ENCODE results near the gene IGBP1.
"Not testable (repeated sequence)": the region's sequence is repeated elsewhere in the genome, so short reads cannot be mapped to it uniquely, and the experiment has no call there.

Gene IGBP1

GRCh38 chrX:70133303-70134115, at the start of gene IGBP1:
Gene IGBP1, plus strand, starts transcription at chrX:70133447. Its CDS starts 501 bp downstream, at chrX:70133948.
- no peaks in the 10 kb centered on the region for H3K4me1 ChIP-seq (ENCODE audit: control insufficient read depth, insufficient read depth, low read length)
- no CpG with 5 or more reads among the region's 59 CpGs for WGBS (ENCODE audit: insufficient coverage, insufficient read length)
- peak; percentile 48 for DNase-seq (ENCODE audit: low read depth, low spot score)
- peak within 1 kb of the TSS; percentile 69; the same call in 1 of the 2 replicates for H3K4me3 ChIP-seq (ENCODE audit: low read length)
- H3K9me3 ChIP-seq (ENCODE audit: control insufficient read depth, insufficient read depth, low read length): no peaks in the 10 kb centered on the region
- no peaks in the 10 kb centered on the region for H3K27me3 ChIP-seq (ENCODE audit: control insufficient read depth, insufficient read depth, low read length)
- no peak within 1 kb of the TSS for H3K27ac ChIP-seq (ENCODE audit: low read length)
- no peaks in the 10 kb centered on the region for H3K36me3 ChIP-seq (ENCODE audit: control insufficient read depth, insufficient read depth, low read length)

- no peak overlapping the region for H3K4me3 ChIP-seq (ENCODE audit: low read length)
- no peaks in the 10 kb centered on the region for H3K4me1 ChIP-seq (ENCODE audit: control insufficient read depth, insufficient read depth, low read length)
- H3K36me3 ChIP-seq (ENCODE audit: control insufficient read depth, insufficient read depth, low read length): no peaks in the 10 kb centered on the region
- H3K27me3 ChIP-seq (ENCODE audit: control insufficient read depth, insufficient read depth, low read length): no peaks in the 10 kb centered on the region
- no peak overlapping the region for H3K27ac ChIP-seq (ENCODE audit: low read length)
- no peak for DNase-seq (ENCODE audit: low read depth, low spot score)
- WGBS (ENCODE audit: insufficient coverage, insufficient read length): no CpG with 5 or more reads among the region's 5 CpGs
- no peaks in the 10 kb centered on the region for H3K9me3 ChIP-seq (ENCODE audit: control insufficient read depth, insufficient read depth, low read length)
Measured at GRCh38 chrX:70084592-70085240, 48.5 kb upstream of the IGBP1 start.

GRCh38 chrX:70087857-70088630, 45.2 kb upstream of the IGBP1 start:
- H3K27ac ChIP-seq (ENCODE audit: low read length): no peak overlapping the region
- H3K27me3 ChIP-seq (ENCODE audit: control insufficient read depth, insufficient read depth, low read length): no peaks in the 10 kb centered on the region
- no peak for DNase-seq (ENCODE audit: low read depth, low spot score)
- H3K4me1 ChIP-seq (ENCODE audit: control insufficient read depth, insufficient read depth, low read length): no peaks in the 10 kb centered on the region
- H3K36me3 ChIP-seq (ENCODE audit: control insufficient read depth, insufficient read depth, low read length): no peaks in the 10 kb centered on the region
- WGBS (ENCODE audit: insufficient coverage, insufficient read length): no CpG with 5 or more reads among the region's 11 CpGs
- H3K9me3 ChIP-seq (ENCODE audit: control insufficient read depth, insufficient read depth, low read length): no peaks in the 10 kb centered on the region
- no peak overlapping the region for H3K4me3 ChIP-seq (ENCODE audit: low read length)

GRCh38 chrX:70088751-70089150, 44.5 kb upstream of the IGBP1 start:
- DNase-seq (ENCODE audit: low read depth, low spot score): no peak
- Histone ChIP-seq H3K4me3 (ENCODE audit: low read length) (no peak overlapping the region), H3K27ac (ENCODE audit: low read length) (no peak overlapping the region), H3K27me3 (ENCODE audit: control insufficient read depth, insufficient read depth, low read length) (no peaks in the 10 kb centered on the region), H3K9me3 (ENCODE audit: control insufficient read depth, insufficient read depth, low read length) (no peaks in the 10 kb centered on the region), H3K36me3 (ENCODE audit: control insufficient read depth, insufficient read depth, low read length) (no peaks in the 10 kb centered on the region), H3K4me1 (ENCODE audit: control insufficient read depth, insufficient read depth, low read length) (no peaks in the 10 kb centered on the region)

- Histone ChIP-seq H3K4me3 (ENCODE audit: low read length) (no peak overlapping the region), H3K4me1 (ENCODE audit: control insufficient read depth, insufficient read depth, low read length) (no peaks in the 10 kb centered on the region), H3K9me3 (ENCODE audit: control insufficient read depth, insufficient read depth, low read length) (no peaks in the 10 kb centered on the region), H3K27me3 (ENCODE audit: control insufficient read depth, insufficient read depth, low read length) (no peaks in the 10 kb centered on the region), H3K36me3 (ENCODE audit: control insufficient read depth, insufficient read depth, low read length) (no peaks in the 10 kb centered on the region), H3K27ac (ENCODE audit: low read length) (no peak overlapping the region)
- WGBS (ENCODE audit: insufficient coverage, insufficient read length): no CpG with 5 or more reads among the region's 1 CpG
- no peak for DNase-seq (ENCODE audit: low read depth, low spot score)
Measured at GRCh38 chrX:70089604-70090297, 43.5 kb upstream of the IGBP1 start.

- Histone ChIP-seq H3K27me3 (ENCODE audit: control insufficient read depth, insufficient read depth, low read length) (no peaks in the 10 kb centered on the region), H3K4me1 (ENCODE audit: control insufficient read depth, insufficient read depth, low read length) (no peaks in the 10 kb centered on the region), H3K9me3 (ENCODE audit: control insufficient read depth, insufficient read depth, low read length) (no peaks in the 10 kb centered on the region), H3K36me3 (ENCODE audit: control insufficient read depth, insufficient read depth, low read length) (no peaks in the 10 kb centered on the region), H3K27ac (ENCODE audit: low read length) (no peak overlapping the region), H3K4me3 (ENCODE audit: low read length) (no peak overlapping the region)
- no peak for DNase-seq (ENCODE audit: low read depth, low spot score)
- WGBS (ENCODE audit: insufficient coverage, insufficient read length): no CpG with 5 or more reads among the region's 4 CpGs
Measured at GRCh38 chrX:70092247-70092646, 41.0 kb upstream of the IGBP1 start.

- H3K4me1 ChIP-seq (ENCODE audit: control insufficient read depth, insufficient read depth, low read length): no peaks in the 10 kb centered on the region
- no CpG with 5 or more reads among the region's 2 CpGs for WGBS (ENCODE audit: insufficient coverage, insufficient read length)
- no peaks in the 10 kb centered on the region for H3K27me3 ChIP-seq (ENCODE audit: control insufficient read depth, insufficient read depth, low read length)
- no peak overlapping the region for H3K4me3 ChIP-seq (ENCODE audit: low read length)
- no peaks in the 10 kb centered on the region for H3K9me3 ChIP-seq (ENCODE audit: control insufficient read depth, insufficient read depth, low read length)
- no peak overlapping the region for H3K27ac ChIP-seq (ENCODE audit: low read length)
- no peak for DNase-seq (ENCODE audit: low read depth, low spot score)
- no peaks in the 10 kb centered on the region for H3K36me3 ChIP-seq (ENCODE audit: control insufficient read depth, insufficient read depth, low read length)
Measured at GRCh38 chrX:70096052-70096451, 37.2 kb upstream of the IGBP1 start.

- DNase-seq (ENCODE audit: low read depth, low spot score): no peak
- no peak overlapping the region for H3K27ac ChIP-seq (ENCODE audit: low read length)
- H3K27me3 ChIP-seq (ENCODE audit: control insufficient read depth, insufficient read depth, low read length): no peaks in the 10 kb centered on the region
- no peaks in the 10 kb centered on the region for H3K9me3 ChIP-seq (ENCODE audit: control insufficient read depth, insufficient read depth, low read length)
- H3K36me3 ChIP-seq (ENCODE audit: control insufficient read depth, insufficient read depth, low read length): no peaks in the 10 kb centered on the region
- H3K4me1 ChIP-seq (ENCODE audit: control insufficient read depth, insufficient read depth, low read length): no peaks in the 10 kb centered on the region
- no peak overlapping the region for H3K4me3 ChIP-seq (ENCODE audit: low read length)
- WGBS (ENCODE audit: insufficient coverage, insufficient read length): no CpG with 5 or more reads among the region's 2 CpGs
Measured at GRCh38 chrX:70105229-70105628, 28.0 kb upstream of the IGBP1 start.

- no CpG with 5 or more reads among the region's 4 CpGs for WGBS (ENCODE audit: insufficient coverage, insufficient read length)
- not testable (repeated sequence) for H3K9me3 ChIP-seq (ENCODE audit: control insufficient read depth, insufficient read depth, low read length); DNase-seq (ENCODE audit: low read depth, low spot score)
Measured at GRCh38 chrX:70111436-70112026, 21.7 kb upstream of the IGBP1 start.

GRCh38 chrX:70117738-70118137, 15.5 kb upstream of the IGBP1 start:
- Histone ChIP-seq H3K4me3 (ENCODE audit: low read length) (no peak overlapping the region), H3K27ac (ENCODE audit: low read length) (no peak overlapping the region), H3K36me3 (ENCODE audit: control insufficient read depth, insufficient read depth, low read length) (no peaks in the 10 kb centered on the region), H3K27me3 (ENCODE audit: control insufficient read depth, insufficient read depth, low read length) (no peaks in the 10 kb centered on the region), H3K9me3 (ENCODE audit: control insufficient read depth, insufficient read depth, low read length) (no peaks in the 10 kb centered on the region), H3K4me1 (ENCODE audit: control insufficient read depth, insufficient read depth, low read length) (no peaks in the 10 kb centered on the region)
- no peak for DNase-seq (ENCODE audit: low read depth, low spot score)

More at GRCh38 chrX:70111436-70112026, 21.7 kb upstream of the IGBP1 start:
- not testable (repeated sequence) for H3K27ac ChIP-seq (ENCODE audit: low read length); H3K4me1 ChIP-seq (ENCODE audit: control insufficient read depth, insufficient read depth, low read length); H3K36me3 ChIP-seq (ENCODE audit: control insufficient read depth, insufficient read depth, low read length); H3K4me3 ChIP-seq (ENCODE audit: low read length); H3K27me3 ChIP-seq (ENCODE audit: control insufficient read depth, insufficient read depth, low read length)

All from iPS DF 6.9 (cell line).